IPS DF 6.9 (cell line): ENCODE results near the gene ZNF219.
A peak's percentile ranks its signal among the peaks of the same experiment; 100 is the strongest.

Source experiments
- DNase-seq: peaks from one replicate; pipeline ENCODE4 v3.0.0-alpha.2; 2013; ENCODE audit warnings: low read depth, low spot score
- H3K27ac ChIP-seq: one replicate; pipeline ENCODE4 v1.5.1; 2013; ENCODE audit warnings: low read length, control low read depth
- H3K27me3 ChIP-seq: 2 replicates; pipeline ENCODE4 v1.6.1; 2013; ENCODE audit warnings: mild to moderate bottlenecking, low read length; ENCODE audit not compliant: control insufficient read depth, insufficient read depth
- H3K36me3 ChIP-seq: 2 replicates; pipeline ENCODE4 v1.6.1; 2013; ENCODE audit warnings: low read length; ENCODE audit not compliant: control insufficient read depth, insufficient read depth
- H3K4me1 ChIP-seq: 2 replicates; pipeline ENCODE4 v1.6.1; 2013; ENCODE audit warnings: low read length; ENCODE audit not compliant: control insufficient read depth, insufficient read depth
- H3K4me3 ChIP-seq: 2 replicates; pipeline ENCODE4 v1.5.1; 2013; ENCODE audit warnings: mild to moderate bottlenecking, low read length
- H3K9me3 ChIP-seq: 2 replicates; pipeline ENCODE4 v1.6.1; 2013; ENCODE audit warnings: low read length, inconsistent platforms; ENCODE audit not compliant: control insufficient read depth, insufficient read depth
- WGBS: extraction: QIAGEN DNeasy Blood & Tissue Kit; methylation state at CpG from one replicate; pipeline ENCODE4 v1.1.7; 2013; ENCODE audit warnings: mixed read lengths, missing lambda C conversion rate; ENCODE audit not compliant: insufficient read length, insufficient coverage; 5-methylcytosine and 5-hydroxymethylcytosine counted together

The ZNF219 gene

DNA sequence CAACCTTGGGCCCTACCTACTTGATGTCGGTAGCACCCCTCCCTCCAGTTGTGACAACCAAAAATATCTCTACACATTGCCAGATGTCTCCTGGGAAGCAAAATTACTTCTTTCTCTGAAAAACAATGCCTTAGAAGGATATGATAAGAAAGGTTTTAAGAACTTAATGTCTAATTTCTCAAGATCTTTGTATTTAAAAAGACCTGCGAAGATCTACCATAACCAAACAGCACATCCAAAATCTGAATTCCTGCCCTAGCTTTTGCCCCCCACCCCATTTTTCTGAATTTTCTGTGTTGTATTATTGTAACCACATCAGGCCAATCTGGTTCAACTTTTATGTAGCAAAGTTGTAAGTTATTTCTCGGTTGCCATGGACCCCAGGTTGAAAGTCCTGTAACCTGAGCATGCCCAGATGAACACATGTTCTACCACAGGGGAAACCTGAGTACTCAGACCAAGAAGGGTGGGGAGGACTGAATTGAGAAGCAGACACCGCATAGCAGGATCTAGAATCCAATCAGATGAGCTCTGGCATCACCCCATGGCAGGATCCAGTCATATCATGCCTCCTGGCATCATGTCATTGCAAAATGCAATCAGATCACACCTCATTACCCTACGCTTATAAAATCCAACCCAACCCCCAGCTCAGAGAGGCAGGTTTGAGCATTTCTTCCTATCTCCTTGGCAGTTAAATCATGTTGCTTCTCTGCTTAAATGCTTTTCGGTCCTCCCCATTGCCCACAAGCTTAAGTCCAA, 11.1 kb upstream of the ZNF219 start:
- no peak overlapping the region for H3K27ac ChIP-seq
- peaks cover 4% of the 10 kb centered on the region; the same call in 1 of the 2 replicates for H3K4me1 ChIP-seq
- no CpG with 5 or more reads among the region's 6 CpGs for WGBS
- DNase-seq = no peak
- no peaks in the 10 kb centered on the region for H3K9me3 ChIP-seq
- no peak overlapping the region for H3K4me3 ChIP-seq
- H3K36me3 ChIP-seq = no peaks in the 10 kb centered on the region
- H3K27me3 ChIP-seq = no peaks in the 10 kb centered on the region

DNA sequence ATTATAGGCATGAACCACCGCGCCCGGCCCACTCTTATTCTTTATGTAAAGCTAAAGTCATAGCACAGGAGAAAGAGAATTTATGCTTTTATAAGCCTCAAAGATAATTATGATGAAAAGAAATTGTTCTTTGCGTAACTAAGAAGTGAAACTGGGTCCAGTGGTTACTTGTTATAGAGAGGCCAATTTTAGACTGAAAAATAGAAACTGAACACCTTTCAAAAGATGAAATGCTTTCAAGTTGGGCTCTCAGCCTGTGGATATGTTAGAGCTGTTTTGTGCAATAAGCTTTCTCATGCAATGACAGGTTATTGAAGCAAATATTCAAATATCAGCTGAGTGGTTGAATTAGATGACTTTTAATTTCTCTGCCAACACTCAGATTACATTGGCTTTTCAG, 10.3 kb upstream of the ZNF219 start:
- H3K27me3 ChIP-seq = no peaks in the 10 kb centered on the region
- DNase-seq = no peak
- H3K36me3 ChIP-seq = no peaks in the 10 kb centered on the region
- no peak overlapping the region for H3K27ac ChIP-seq
- peaks cover 4% of the 10 kb centered on the region; the same call in 1 of the 2 replicates for H3K4me1 ChIP-seq
- H3K4me3 ChIP-seq = no peak overlapping the region
- WGBS = no CpG with 5 or more reads among the region's 4 CpGs
- H3K9me3 ChIP-seq = no peaks in the 10 kb centered on the region

- H3K4me1 ChIP-seq = peaks cover 9% of the 10 kb centered on the region
- DNase-seq = no peak
- no peaks in the 10 kb centered on the region for H3K9me3 ChIP-seq
- no peak overlapping the region for H3K27ac ChIP-seq
- no CpG with 5 or more reads among the region's 5 CpGs for WGBS
- no peaks in the 10 kb centered on the region for H3K27me3 ChIP-seq
- H3K36me3 ChIP-seq = no peaks in the 10 kb centered on the region
- H3K4me3 ChIP-seq = no peak overlapping the region
Measured at GRCh38 chr14:21107283-21107800, 8.9 kb upstream of the ZNF219 start.

- H3K4me1 ChIP-seq = peaks cover 15% of the 10 kb centered on the region
- WGBS = no CpG with 5 or more reads among the region's 11 CpGs
- H3K27me3 ChIP-seq = no peaks in the 10 kb centered on the region
- no peaks in the 10 kb centered on the region for H3K36me3 ChIP-seq
- H3K4me3 ChIP-seq = no peak overlapping the region
- no peak overlapping the region for H3K27ac ChIP-seq
- no peaks in the 10 kb centered on the region for H3K9me3 ChIP-seq
- no peak for DNase-seq
Measured at GRCh38 chr14:21106498-21107282, 8.2 kb upstream of the ZNF219 start.

DNA sequence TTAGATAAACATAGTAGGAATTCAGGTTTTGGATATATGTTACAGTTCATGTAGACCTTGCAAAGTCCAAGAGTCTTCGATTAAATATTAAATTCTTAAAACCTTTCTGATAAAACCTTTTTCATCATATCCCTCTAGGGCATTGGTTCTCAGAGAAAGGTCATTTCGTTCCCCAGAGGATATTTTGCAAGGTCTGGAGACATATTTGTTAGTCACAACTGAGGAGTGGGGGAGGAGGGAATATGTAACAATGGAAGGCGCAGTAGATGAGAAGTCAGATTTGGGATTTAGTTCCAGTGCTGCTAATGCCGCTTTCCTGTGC, 7.7 kb upstream of the ZNF219 start:
- peaks cover 16% of the 10 kb centered on the region for H3K4me1 ChIP-seq
- no peaks in the 10 kb centered on the region for H3K27me3 ChIP-seq
- WGBS = no CpG with 5 or more reads among the region's 4 CpGs
- H3K4me3 ChIP-seq = no peak overlapping the region
- DNase-seq = no peak
- H3K9me3 ChIP-seq = no peaks in the 10 kb centered on the region
- H3K27ac ChIP-seq = no peak overlapping the region
- no peaks in the 10 kb centered on the region for H3K36me3 ChIP-seq

DNA sequence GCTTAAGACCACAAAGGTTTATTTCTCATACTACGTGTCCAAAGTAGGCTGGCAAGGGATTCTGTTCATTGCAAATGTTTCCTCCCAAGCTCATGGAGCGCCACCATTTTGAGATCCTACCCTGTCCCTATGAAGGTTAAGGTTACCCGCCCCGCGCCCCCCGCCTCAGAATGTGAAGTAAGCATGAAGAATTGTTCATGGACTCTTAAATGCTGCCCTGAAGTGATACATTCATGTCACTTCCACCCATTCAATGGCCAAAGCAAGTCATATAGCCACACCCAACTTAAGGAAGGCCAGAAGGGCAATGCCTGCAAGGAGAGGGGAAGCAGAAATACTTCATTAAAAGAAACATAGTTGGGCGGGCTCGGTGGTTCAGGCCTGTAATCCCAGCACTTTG, 6.6 kb upstream of the ZNF219 start:
- no peak for DNase-seq
- no CpG with 5 or more reads among the region's 8 CpGs for WGBS
- no peak overlapping the region for H3K4me3 ChIP-seq
- H3K4me1 ChIP-seq = peaks cover 16% of the 10 kb centered on the region
- no peaks in the 10 kb centered on the region for H3K36me3 ChIP-seq
- H3K9me3 ChIP-seq = no peaks in the 10 kb centered on the region
- H3K27me3 ChIP-seq = no peaks in the 10 kb centered on the region
- H3K27ac ChIP-seq = no peak overlapping the region

DNA sequence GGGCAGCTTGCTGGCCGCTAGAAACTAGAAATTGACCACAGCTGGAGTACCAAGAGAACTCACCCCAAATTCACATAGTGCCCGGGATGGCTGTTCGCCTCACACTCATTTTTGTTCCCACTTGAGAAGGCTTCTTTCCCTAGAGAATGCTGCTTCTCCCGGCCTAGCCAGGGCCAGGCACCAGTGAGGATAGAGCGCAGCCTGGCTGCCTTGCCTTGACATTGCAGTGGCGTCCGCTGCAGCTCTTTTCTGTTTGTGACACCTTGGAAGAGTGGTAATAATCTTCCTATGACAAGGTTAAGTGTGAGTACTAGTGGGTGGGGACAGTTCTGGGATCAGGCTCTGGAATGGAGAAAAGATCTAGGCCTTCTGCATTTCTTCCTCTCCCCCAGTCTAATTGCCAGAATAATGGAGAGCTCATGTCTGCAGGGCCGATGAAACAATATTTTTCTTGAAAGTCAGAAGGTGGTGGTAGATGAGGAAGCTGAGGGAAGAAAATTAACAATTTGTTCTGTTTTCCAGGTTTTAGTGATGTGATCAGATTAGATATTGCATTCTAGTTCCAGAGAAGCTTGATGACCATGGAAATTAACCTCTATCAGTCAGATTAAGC, 6.1 kb upstream of the ZNF219 start:
- peak overlapping the region; percentile 50; the same call in 1 of the 2 replicates for H3K4me3 ChIP-seq
- WGBS = no CpG with 5 or more reads among the region's 8 CpGs

GRCh38 chr14:21103710-21104447, 5.4 kb upstream of the ZNF219 start:
- no peak overlapping the region for H3K27ac ChIP-seq
- peaks cover 16% of the 10 kb centered on the region for H3K4me1 ChIP-seq
- no peak for DNase-seq
- H3K27me3 ChIP-seq = no peaks in the 10 kb centered on the region
- no peaks in the 10 kb centered on the region for H3K9me3 ChIP-seq
- peak overlapping the region; percentile 50; the same call in 1 of the 2 replicates for H3K4me3 ChIP-seq
- H3K36me3 ChIP-seq = no peaks in the 10 kb centered on the region
- WGBS = no CpG with 5 or more reads among the region's 62 CpGs

More for the DNA sequence above, 6.1 kb upstream of the ZNF219 start:
- no peak overlapping the region for H3K27ac ChIP-seq
- peaks cover 16% of the 10 kb centered on the region for H3K4me1 ChIP-seq
- H3K27me3 ChIP-seq = no peaks in the 10 kb centered on the region
- DNase-seq = no peak
- no peaks in the 10 kb centered on the region for H3K36me3 ChIP-seq
- no peaks in the 10 kb centered on the region for H3K9me3 ChIP-seq

DNA sequence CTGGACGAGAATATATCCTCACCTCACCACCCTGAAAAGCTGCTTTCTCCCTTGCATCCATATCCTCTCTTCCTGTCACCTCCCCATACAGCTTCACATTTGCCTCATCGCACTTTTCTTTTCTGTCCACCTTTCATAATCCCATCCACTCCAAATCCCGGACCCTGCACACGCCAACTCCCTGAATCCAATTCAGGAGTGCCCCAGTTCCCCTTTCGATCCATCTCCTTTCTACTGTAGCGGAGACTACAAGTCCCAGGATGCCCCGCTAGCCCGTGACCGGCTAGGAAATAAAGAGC, 4.9 kb upstream of the ZNF219 start:
- Histone ChIP-seq H3K4me1 (peaks cover 16% of the 10 kb centered on the region), H3K4me3 (peak overlapping the region; percentile 50; the same call in 1 of the 2 replicates), H3K9me3 (no peaks in the 10 kb centered on the region), H3K27me3 (no peaks in the 10 kb centered on the region), H3K27ac (no peak overlapping the region), H3K36me3 (no peaks in the 10 kb centered on the region)
- WGBS = 100% methylated on average over 1 of the region's 9 CpGs
- no peak for DNase-seq
